GM12873 (cell line): ENCODE measurements around the gene CSMD2.

Source experiments
- TF ChIP-seq, protein P1 (sequence below): IDR thresholded peaks from 2 replicates; pipeline ENCODE4 v1.5.1; 2012; ENCODE audit warnings: low read depth, mild to moderate bottlenecking, moderate library complexity, low read length, control low read depth; ENCODE audit not compliant: insufficient read depth; ENCODE audit errors: missing control alignments

Gene CSMD2

DNA sequence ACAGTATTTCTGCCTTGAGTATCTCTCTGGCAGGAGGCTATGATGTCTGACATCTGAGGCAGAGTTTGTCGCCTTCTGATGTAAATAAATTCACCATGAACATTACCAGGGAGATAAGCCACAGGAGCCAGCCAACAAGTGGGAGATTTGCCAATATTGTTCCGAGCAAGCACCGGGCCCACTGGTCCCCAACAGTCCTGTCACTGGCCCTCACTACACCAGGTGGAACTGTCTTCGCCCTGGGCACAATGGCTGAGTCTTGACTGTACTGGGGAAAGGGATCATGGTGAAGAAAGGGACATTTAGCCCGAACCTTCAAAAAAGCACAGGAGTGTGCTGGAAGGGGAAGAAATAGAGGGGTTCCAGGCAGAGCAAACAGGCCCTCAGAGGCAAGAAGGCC, 243.7 kb downstream of the CSMD2 start:
- TF ChIP-seq, protein P1, sequence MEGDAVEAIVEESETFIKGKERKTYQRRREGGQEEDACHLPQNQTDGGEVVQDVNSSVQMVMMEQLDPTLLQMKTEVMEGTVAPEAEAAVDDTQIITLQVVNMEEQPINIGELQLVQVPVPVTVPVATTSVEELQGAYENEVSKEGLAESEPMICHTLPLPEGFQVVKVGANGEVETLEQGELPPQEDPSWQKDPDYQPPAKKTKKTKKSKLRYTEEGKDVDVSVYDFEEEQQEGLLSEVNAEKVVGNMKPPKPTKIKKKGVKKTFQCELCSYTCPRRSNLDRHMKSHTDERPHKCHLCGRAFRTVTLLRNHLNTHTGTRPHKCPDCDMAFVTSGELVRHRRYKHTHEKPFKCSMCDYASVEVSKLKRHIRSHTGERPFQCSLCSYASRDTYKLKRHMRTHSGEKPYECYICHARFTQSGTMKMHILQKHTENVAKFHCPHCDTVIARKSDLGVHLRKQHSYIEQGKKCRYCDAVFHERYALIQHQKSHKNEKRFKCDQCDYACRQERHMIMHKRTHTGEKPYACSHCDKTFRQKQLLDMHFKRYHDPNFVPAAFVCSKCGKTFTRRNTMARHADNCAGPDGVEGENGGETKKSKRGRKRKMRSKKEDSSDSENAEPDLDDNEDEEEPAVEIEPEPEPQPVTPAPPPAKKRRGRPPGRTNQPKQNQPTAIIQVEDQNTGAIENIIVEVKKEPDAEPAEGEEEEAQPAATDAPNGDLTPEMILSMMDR: no peak

DNA sequence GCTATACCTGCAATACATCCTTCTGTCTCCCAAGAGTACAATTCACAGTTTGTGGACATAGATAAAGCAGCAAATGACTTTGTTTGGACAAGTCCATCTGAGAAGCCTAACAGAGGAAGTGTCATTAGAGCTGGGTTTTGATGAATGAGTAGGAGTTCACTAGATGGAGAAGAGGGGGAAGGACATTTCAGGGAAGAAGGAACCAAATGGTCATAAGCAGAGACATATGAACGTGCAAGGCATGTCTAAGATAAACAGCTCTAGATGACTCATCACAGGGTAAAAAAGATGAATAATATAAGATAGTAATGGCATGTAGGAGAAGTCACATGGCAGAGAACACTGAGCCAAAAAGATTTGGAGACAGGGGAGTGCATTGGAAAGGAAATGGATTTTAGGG, 246.7 kb downstream of the CSMD2 start:
- TF ChIP-seq, protein P1: no peak

DNA sequence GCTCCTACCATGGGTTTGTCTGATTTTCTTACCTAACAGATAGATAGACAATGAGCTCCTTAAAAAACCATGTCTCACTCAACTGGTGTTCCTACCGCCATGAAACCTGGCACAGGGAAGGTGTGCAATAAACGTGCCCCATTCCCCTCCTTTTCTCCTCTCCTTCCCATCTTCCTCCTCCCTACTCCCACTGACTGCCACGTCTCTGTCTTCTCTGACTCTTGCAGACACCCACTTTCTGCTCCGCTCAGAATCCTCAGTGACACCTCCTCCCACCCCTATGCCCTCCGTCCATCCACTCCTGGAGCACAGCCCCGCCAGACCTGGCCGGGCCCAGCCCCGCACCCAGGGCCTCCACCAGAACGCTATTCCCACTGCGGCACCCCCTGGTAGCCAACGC, 248.2 kb downstream of the CSMD2 start:
- TF ChIP-seq, protein P1: no peak

DNA sequence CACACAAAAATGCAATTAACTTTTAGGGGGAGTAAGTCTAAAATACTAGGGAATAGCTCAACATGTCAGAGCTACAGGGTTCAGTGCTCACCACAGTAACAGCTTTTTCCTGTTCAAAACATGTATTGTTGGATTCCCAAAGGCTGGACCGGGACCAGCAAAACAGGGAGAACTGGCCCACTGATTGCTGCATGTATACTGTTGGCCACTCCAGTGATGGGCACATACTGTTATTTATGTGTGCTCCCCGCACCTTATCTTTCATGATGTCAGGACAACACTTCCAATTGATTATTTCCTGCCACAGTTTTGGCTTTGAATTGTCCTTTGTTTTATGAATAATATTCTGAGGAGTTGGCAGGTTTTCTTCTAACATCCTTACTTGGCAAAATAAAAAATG, 250.5 kb downstream of the CSMD2 start:
- TF ChIP-seq, protein P1: no peak

DNA sequence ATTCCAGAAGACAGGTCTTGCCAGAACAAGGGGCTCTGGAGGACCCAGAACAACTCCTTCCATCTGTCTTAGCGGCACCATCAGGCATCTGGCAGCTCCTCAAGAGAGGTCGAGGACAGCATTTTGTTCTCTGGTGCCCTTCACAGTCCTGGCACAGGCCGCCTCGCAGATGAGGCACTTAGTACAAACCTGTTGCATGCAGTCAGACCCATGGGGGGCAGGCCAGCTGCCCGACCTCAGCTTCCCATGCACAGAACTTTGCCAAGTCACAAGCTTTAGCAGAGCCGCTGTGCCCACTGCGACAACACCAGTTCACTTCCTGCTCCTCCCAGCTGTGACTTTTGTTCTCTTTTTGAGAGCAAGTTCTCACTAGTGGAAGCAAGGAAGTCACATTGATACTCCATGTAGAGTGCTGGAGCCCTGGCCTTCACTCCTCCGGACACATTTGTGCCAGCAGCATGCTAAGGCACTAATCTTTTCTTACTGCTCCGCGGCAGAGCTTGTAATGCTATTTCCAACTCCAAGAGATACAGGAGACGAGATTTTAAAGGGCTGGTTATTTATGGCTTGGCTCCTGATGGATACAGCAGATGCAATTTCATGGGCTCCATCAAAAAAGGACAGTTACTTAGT, 256.6 kb downstream of the CSMD2 start:
- TF ChIP-seq, protein P1: no peak

DNA sequence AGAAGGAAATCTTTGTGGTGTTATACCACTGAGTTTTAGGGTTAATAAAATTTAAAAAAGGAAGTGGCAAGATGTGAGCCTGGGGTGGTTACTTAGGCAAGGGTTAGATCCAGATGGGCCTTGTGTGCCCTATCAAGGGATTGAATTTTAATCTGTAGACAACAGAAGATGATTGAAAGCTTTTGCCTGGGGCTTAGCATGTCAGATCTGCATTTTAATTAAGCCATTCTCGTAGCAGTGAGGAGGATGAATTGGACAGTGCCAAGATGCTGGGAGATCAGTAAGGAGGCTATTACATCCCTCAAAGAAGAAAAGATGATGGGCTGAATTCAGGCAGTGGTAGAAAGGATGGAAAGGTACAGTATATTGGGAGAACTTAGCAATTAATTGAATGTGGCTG, 258.9 kb downstream of the CSMD2 start:
- TF ChIP-seq, protein P1: no peak

DNA sequence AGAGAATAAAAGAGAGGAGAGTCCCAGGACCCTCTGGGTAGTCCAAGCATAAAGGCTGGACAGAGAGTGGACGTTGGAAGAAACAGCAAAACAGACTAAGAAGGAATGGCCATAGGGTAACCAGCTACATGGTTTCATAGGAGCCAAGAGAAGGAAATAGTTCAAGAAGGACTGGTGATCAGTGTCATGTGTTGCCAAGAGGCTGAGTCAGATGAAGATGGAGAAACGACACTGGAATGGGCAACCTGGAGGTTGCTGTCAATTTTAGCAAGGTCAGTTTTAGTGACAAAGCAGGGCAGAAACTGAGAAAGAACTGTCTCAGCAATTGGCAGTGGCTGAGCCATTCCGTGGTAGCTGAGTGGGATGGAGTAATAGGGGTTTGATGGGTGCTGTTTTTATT, 259.8 kb downstream of the CSMD2 start:
- TF ChIP-seq, protein P1: no peak
